Inferior parietal cortex (tissue), 1 donor: ENCODE data around the gene TCHP.
A peak's percentile ranks its signal among the peaks of the same experiment; 100 is the strongest.
"Not testable (repeated sequence)": the region's sequence is repeated elsewhere in the genome, so short reads cannot be mapped to it uniquely, and the experiment has no call there.

ENCODE experiments used
- DNase-seq: peaks from one replicate; pipeline ENCODE4 v3.0.0-alpha.2; 2016; ENCODE audit errors: extremely low spot score

Gene TCHP

DNA sequence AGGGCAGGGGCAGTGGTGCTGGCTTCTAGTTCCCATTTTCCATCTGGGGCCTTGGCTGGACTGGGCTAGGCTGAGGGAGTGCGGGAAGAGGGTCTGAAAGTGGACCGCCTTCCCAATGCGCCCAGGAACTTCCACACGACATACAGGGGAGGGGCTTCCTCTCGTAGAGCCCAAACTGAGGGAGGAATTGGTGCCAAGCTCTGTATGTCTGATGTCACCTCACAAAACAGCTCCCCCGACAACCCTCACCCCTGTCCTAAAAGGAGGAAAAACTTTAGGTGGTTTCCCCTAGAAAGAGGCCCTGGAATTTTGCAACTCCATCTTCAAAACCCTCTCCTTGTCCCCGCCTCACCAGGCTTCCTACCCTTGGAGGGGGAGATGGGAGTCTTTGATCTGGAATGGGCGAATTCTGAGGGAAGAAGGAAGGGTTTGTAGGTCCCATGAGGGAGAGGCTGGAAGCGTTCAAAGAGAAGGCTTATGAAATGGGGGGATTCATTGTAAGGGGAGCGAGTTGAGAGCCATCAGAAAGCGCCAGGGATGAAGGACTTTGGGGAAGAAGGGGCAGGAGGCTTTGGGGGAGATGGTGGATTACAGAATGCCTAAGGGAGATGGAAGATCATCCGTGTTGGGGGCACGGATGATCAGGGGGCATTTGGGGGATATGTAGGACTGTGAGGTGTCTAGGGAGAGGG is 20.6 kb upstream of the TCHP start:
- no peak for DNase-seq

- DNase-seq = peak; percentile 77
Observed at GRCh38 chr12:109880043-109880931, 19.8 kb upstream of the TCHP start, which contains the start of gene GLTP. Gene GLTP (minus strand): TSS chr12:109880541. CDS start chr12:109880374, 167 bp downstream.

DNA sequence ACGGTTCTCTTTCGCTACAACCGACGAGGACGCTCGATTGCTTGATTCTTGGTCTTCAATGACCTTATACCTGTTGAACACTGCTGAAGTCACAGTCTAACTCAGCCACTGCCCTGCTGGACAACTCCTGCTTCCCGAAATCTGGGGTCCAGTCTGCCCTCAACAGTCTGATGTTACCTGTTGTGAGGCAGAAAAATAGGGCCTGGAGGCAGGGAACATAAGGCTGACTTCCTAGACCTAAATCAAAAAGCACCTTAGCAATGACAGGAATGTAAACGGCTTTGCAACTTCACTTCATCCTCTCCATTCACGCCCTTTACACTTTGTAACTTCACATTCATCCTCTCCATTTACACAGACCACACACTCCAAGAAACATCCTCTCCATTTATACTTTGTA is 19.1 kb upstream of the TCHP start:
- DNase-seq = no peak

- DNase-seq = no peak
Observed at GRCh38 chr12:109881752-109882151, 18.3 kb upstream of the TCHP start.

- DNase-seq = no peak
Observed at GRCh38 chr12:109883461-109883860, 16.6 kb upstream of the TCHP start.

- DNase-seq = no peak
Observed at GRCh38 chr12:109885616-109886015, 14.5 kb upstream of the TCHP start.

GRCh38 chr12:109888179-109889020 is 11.7 kb upstream of the TCHP start:
- DNase-seq = no peak

DNA sequence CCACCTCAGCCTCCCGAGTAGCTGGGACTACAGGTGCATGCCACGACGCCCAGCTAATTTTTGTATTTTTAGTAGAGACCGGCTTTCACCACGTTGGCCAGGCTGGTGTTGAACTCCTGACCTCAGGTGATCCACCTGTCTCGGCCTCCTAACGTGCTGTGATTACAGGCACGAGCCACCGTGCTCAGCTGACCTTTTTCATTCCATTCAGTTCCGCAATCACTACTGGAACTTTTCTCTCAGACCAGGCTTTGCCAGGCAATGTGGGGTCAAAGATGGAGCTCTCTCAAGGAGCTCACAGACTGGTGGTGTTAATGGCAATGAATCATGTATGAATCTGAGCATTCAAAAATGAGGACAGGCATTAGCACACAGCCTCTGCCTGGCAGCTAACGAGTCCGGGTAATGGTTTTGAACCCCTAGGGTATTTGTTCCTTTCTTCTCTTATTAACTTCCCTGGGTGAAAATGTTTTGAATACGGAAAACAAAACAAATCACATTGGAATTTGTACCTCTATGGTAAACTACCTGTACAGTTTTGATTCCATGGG is 9.4 kb upstream of the TCHP start:
- no peak for DNase-seq

DNA sequence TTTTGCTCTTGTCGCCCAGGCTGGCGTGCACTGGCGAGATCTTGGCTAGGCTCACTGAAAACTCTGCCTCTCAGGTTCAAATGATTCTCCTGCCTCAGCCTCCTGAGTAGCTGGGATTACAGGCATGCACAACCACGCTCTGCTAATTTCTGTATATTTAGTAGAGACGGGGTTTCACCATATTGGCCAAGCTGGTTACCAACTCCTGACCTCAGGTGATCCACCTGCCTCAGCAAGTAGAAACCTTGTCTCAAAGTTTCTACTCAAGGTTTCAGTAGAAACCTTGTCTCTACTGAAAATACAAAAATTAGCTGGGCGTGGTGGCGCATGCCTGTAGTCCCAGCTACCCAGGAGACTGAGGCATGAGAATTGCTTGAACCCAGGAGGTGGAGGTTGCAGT is 8.3 kb upstream of the TCHP start:
- not testable (repeated sequence) for DNase-seq

GRCh38 chr12:109892165-109892715 is 7.8 kb upstream of the TCHP start:
- DNase-seq = no peak

- no peak for DNase-seq
Observed at GRCh38 chr12:109892748-109893147, 7.3 kb upstream of the TCHP start.

DNA sequence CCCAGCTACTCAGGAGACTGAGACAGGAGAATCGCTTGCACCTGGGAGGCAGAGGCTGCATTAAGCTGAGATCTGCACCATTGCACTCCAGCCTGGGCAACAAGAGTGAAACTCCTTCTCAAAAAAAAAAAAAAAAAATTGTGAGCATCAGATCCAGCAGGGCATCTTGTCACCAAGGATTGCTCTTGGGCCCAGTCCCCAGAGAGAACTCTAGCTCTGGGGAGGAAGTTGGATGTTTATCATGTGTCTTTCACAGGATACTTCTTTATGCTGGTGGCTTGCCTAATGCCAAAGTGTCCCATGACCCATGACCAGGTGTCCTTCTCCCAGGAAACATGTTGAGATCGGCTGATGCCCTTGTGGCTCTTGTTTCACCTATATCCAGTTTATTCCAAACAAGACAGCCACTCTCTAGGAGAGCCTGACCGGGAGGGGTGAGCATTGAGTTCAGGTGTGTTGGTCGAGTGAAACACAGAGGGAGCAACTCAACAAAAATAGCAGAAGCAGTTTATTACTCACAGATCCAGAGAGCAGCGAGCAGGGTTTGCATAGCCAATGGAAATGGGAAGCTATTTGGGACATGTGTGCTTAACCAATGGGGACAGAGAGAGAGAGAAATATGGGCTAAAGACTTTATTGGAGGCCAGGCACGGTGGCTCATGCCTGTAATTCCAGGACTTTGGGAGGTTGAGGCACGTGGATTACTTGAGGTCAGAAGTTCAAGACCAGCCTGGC is 6.6 kb upstream of the TCHP start:
- DNase-seq = no peak

- no peak for DNase-seq
Observed at GRCh38 chr12:109894939-109895338, 5.1 kb upstream of the TCHP start.

GRCh38 chr12:109896188-109896587 is 3.9 kb upstream of the TCHP start:
- DNase-seq = no peak

- DNase-seq = no peak
Observed at GRCh38 chr12:109897029-109897428, 3.0 kb upstream of the TCHP start.

DNA sequence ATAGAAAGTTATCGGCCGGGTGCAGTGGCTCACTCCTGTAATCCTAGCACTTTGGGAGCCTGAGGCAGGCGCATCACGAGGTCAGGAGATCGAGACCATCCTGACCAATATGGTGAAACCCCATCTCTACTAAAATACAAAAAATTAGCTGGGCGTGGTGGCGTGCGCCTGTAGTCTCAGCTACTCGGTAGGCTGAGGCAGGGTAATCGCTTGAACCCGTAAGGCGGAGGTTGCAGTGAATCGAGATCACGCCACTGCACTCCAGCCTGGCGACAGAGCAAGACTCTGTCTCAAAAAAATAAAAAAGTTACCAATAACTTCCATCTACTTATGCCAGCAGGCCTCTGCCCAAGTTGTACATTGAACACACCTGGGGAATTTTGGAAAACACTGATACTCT is 729 bp upstream of the TCHP start:
- DNase-seq = not testable (repeated sequence)

DNA sequence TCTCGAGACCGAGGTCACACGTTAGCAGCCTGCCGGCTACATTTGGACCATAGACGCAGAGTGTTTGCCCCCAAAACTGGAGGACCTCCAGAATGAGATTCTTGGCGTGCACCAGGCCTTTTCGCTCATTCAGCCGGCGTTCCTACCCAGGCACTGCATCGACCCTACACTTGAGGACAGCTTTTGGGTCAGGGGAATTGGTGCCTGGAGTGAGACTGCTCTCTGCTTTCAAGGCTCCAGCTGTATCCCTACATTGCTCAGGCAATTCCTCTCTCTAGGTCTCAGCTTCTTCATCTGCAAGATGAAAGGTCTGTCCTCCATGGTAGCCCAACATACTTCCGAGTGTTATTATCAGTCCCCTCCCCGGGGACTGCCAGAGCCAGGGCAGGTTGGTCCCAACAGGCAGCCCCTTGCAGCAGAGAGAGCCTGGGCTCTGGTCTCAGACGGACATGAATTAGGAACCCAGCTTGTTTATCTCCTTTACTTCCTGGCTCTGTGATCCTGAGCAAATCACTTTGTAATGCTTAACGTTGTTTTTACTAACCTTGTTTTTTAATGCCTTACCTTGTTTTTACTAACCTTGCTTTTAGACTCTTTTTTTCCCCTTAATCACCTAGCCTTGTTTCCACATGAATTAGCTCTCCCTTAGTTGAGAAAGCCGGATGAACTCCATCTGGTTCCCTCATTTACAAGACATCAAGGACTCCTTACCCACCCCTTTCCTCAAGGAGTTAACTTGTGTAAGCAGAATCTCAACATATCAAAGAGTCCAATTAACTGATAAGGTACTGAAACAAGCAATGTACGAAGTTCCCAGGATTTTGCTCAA is 892 bp downstream of the TCHP start:
- no peak for DNase-seq

DNA sequence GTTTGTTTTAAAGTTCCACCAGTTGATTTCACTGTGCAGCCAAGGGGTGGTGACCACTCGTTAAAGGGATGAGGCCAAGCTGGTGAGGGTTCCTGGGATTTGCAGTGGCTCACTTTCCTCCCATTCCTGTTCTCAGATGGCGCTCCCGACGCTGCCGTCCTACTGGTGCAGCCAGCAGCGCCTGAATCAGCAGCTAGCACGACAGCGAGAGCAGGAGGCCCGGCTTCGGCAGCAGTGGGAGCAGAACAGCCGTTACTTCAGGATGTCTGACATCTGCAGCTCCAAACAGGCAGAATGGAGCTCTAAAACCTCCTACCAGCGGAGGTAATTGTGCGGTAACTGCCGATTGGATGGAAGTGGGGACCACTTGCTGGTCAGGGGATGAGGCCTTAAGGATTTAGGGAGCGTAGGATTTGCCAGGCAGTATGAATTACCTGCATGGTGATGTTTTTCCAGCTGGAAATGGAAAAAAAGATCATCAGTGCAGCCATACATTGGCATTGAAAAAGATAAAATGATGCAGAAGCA is 2.9 kb downstream of the TCHP start:
- DNase-seq = no peak

- no peak for DNase-seq
Observed at GRCh38 chr12:109905301-109905700, 5.2 kb downstream of the TCHP start.
